Lower leg skin (tissue), 3 donors: ENCODE data around the gene ARHGAP23.

ENCODE experiments used
- CTCF ChIP-seq, 3 donors: fragments of 450-650 bp; IDR thresholded peaks; one replicate each; pipeline ENCODE4 v1.5.1; 2016; ENCODE audit warnings: antibody characterized with exemption in 3 of 3, mild to moderate bottlenecking in 3 of 3, moderate library complexity in 2 of 3
- POLR2A ChIP-seq, 2 donors: fragments of 450-650 bp; IDR thresholded peaks; one replicate each; pipeline ENCODE4 v1.6.1; 2016 to 2017; ENCODE audit warnings: antibody characterized with exemption in 2 of 2, mild to moderate bottlenecking in 1 of 2, moderate library complexity in 1 of 2

GRCh38 chr17:38510421-38511149 is 82.3 kb downstream of the ARHGAP23 start:
- TF ChIP-seq POLR2A (IDR thresholded peaks at IDR 0.05): no peak
- no peak for TF ChIP-seq CTCF (IDR thresholded peaks at IDR 0.05)
